CD4-positive, alpha-beta T cell (primary cell): ENCODE results near the gene CEP43. TPM values are rescaled to one million over a fixed set of nuclear protein-coding genes. Genes with fewer than 3 reads are reported as not detected.

ENCODE experiments used
- ATAC-seq: fragments of 200-7000 bp; cut with Tn5 transposase; one replicate; pipeline ENCODE4 v1.10.0; 2022; ENCODE audit warnings: mild to moderate bottlenecking; ENCODE audit not compliant: poor library complexity
- CTCF ChIA-PET: fragments of 350-600 bp; sonication (Branson Sonifier 250); formaldehyde crosslinking; loops from one replicate; lab custom pipeline; 2021; ENCODE audit warnings: antibody characterized with exemption, inconsistent platforms; lab: Charles Lee
- POLR2A ChIA-PET: fragments of 350-600 bp; sonication (Branson Sonifier 250); formaldehyde crosslinking; loops from one replicate; lab custom pipeline; 2021; ENCODE audit warnings: antibody characterized with exemption, inconsistent platforms; lab: Charles Lee
- DNase-seq, 14 experiments: peaks; one replicate each; pipeline ENCODE4 v3.0.0-alpha.2; 2013 to 2020; ENCODE audit warnings: mixed read lengths in 2 of 14
- H3K27ac ChIP-seq, 2 donors: one replicate each; pipeline versions ENCODE4 v1.5.1 to v1.7.0; 2013; ENCODE audit warnings: low read length in 2 of 2, low read depth in 1 of 2, mild to moderate bottlenecking in 1 of 2
- H3K27me3 ChIP-seq, 2 experiments: 1 replicate in 1 of 2; 2 replicates in 1 of 2; pipeline versions ENCODE4 v1.6.1 to v1.7.0; 2013; ENCODE audit warnings: low read length in 2 of 2, control low read depth in 1 of 2, mild to moderate bottlenecking in 1 of 2, moderate library complexity in 1 of 2; ENCODE audit not compliant: insufficient read depth in 2 of 2, control insufficient read depth in 1 of 2
- H3K36me3 ChIP-seq: one replicate; pipeline ENCODE4 v1.6.1; 2013; ENCODE audit warnings: low read length, control low read depth; ENCODE audit not compliant: insufficient read depth
- H3K4me1 ChIP-seq: one replicate; pipeline ENCODE4 v1.6.1; 2013; ENCODE audit warnings: low read length, control low read depth; ENCODE audit not compliant: insufficient read depth
- H3K4me3 ChIP-seq: one replicate; pipeline ENCODE4 v1.5.1; 2013; ENCODE audit warnings: mild to moderate bottlenecking, low read length, moderate library complexity
- H3K9me3 ChIP-seq, 2 experiments: 1 replicate in 1 of 2; 2 replicates in 1 of 2; pipeline versions ENCODE4 v1.6.1 to v1.7.0; 2013; ENCODE audit warnings: low read length in 2 of 2, mild to moderate bottlenecking in 2 of 2, control low read depth in 1 of 2, moderate library complexity in 1 of 2; ENCODE audit not compliant: control insufficient read depth in 1 of 2, insufficient read depth in 1 of 2
- H3K27ac Mint-ChIP-seq: one replicate; pipeline ENCODE4 v1.8.0; 2020; ENCODE audit warnings: mixed read lengths
- H3K27me3 Mint-ChIP-seq: one replicate; pipeline ENCODE4 v1.8.0; 2021; ENCODE audit warnings: mixed read lengths
- H3K36me3 Mint-ChIP-seq: one replicate; pipeline ENCODE4 v1.8.0; 2021; ENCODE audit warnings: low read depth, mixed read lengths
- H3K4me1 Mint-ChIP-seq: one replicate; pipeline ENCODE4 v1.8.0; 2021; ENCODE audit warnings: low read depth, mixed read lengths
- H3K4me3 Mint-ChIP-seq: one replicate; pipeline ENCODE4 v1.8.0; 2020; ENCODE audit warnings: mild to moderate bottlenecking, mixed read lengths
- H3K9me3 Mint-ChIP-seq: one replicate; pipeline ENCODE4 v1.8.0; 2020; ENCODE audit warnings: mixed read lengths
- intact Hi-C, 2 experiments: fragments of 100-400 bp; cut with DNase I in 1 of 2; cut with micrococcal nuclease in 1 of 2; formaldehyde crosslinking; loops; one replicate each; pipeline versions ENCODE4 v1.15.1 to v1.9.0; 2023 to 2025; cut with DNase I, micrococcal nuclease
- total RNA-seq, 174 experiments: library from RNA in 2 of 174; stranded (reverse) in 2 of 174; gene quantifications; one replicate each; pipeline ENCODE4 v1.2.3 and lab custom pipeline; 2021 to 2026
- TF ChIP-seq, protein P1 (sequence below): fragments of 200-600 bp; IDR thresholded peaks from one replicate; pipeline ENCODE4 v1.8.0; 2022; ENCODE audit warnings: antibody characterized with exemption, mild to moderate bottlenecking

The CEP43 gene
- total RNA-seq, 2 experiments from 2014 or later: 12.5 to 13.5 TPM

DNA sequence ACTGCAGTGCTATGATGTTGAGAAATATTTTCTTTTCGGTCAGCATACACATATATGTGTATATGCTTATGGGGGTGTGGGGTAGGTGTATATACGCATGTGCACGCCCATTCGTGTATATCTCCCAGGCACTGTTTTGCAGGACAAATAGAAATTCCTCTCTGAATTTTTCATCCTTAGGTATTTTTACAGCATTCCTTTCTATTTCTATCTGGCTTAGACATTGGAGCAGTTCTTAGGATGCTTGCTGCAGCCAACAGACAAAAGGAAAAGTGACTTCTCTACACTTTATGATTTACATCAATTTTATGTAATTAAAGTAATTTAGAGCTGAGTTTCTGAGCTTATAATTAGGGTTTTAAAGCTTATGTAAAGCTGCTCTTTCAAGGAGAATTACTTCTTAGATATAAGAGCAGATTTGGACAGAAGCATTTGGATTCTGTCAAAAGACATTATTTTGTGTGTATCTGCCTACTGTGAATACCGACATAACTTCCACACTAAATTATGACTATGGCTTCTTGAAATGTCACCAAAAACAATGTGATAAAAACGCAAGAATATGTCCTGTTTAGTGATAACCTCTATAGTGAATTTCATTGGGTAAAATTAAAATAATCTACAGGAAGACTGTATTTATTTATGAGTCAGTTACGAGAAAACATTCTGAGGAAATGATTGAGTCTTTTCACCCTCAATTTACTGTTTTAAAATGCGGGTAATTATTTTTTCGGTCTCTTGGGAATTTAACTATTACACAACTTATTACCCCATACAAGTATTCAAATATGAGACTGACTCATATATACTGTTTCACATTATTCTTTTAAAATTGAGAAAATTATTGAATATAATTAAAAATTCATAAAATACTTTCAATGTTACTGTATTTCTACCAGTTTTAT is 21.3 kb upstream of the CEP43 start:
- H3K4me1 Mint-ChIP-seq: no peaks in the 10 kb centered on the region
- Histone ChIP-seq H3K4me3 (no peak overlapping the region), H3K9me3 (no peaks in the 10 kb centered on the region), H3K27ac (no peak overlapping the region), H3K36me3 (no peaks in the 10 kb centered on the region), H3K4me1 (no peaks in the 10 kb centered on the region), H3K27me3 (no peaks in the 10 kb centered on the region)
- DNase-seq (no peak), ATAC-seq (no peak)
- ChIA-PET CTCF (no interaction called here), POLR2A (no interaction called here)
- TF ChIP-seq, protein P1, sequence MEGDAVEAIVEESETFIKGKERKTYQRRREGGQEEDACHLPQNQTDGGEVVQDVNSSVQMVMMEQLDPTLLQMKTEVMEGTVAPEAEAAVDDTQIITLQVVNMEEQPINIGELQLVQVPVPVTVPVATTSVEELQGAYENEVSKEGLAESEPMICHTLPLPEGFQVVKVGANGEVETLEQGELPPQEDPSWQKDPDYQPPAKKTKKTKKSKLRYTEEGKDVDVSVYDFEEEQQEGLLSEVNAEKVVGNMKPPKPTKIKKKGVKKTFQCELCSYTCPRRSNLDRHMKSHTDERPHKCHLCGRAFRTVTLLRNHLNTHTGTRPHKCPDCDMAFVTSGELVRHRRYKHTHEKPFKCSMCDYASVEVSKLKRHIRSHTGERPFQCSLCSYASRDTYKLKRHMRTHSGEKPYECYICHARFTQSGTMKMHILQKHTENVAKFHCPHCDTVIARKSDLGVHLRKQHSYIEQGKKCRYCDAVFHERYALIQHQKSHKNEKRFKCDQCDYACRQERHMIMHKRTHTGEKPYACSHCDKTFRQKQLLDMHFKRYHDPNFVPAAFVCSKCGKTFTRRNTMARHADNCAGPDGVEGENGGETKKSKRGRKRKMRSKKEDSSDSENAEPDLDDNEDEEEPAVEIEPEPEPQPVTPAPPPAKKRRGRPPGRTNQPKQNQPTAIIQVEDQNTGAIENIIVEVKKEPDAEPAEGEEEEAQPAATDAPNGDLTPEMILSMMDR: no peak
- H3K27ac Mint-ChIP-seq: no peak overlapping the region
- peaks cover 10% of the 10 kb centered on the region for H3K36me3 Mint-ChIP-seq
- no peak overlapping the region for H3K4me3 Mint-ChIP-seq
- no peaks in the 10 kb centered on the region for H3K9me3 Mint-ChIP-seq
- H3K27me3 Mint-ChIP-seq: no peaks in the 10 kb centered on the region
- intact Hi-C loops: no loop called here

DNA sequence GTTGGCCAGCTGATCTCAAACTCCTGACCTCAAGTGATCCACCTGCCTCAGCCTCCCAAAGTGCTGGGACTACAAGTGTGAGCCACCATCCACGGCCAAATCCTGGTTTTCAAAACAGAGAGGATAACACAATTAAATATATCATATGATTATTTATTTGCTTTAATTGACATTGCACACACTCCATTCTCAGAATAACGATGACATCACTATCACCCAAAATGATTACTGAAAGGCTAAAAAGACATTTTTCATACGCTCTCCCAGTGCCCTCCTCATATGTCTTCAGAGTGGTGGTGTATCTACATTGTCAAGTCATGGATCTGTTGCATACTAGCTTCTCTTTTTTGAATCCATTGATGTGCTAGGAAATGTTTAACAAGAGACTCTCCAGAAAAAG is 18.5 kb upstream of the CEP43 start:
- ChIA-PET POLR2A (interaction anchor here (0.6 to 0.7 kb wide), 2 partner anchors 24 to 160 kb away, joined by 3 read pairs; partner anchors contain the start of gene RNASET2), CTCF (no interaction called here)

DNA sequence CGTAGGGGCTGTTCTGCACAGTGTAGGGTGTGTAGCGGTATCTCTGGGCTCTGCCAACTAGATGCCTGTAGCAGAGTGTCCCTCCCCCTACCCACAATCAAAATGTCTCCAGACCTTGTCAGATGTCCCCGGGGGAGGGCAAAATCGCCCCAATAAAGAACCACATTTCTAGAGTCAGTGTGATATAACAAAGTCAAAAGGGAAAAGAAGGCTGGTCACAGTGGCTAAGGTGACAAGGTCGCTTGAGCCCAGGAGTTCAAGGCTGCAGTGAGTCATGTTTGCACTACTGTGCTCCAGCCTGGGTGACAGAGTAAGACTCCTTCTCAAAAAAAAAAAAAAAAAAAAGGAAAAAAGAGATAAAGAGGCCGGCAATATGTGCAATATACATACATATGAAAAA is 11.7 kb upstream of the CEP43 start:
- Histone ChIP-seq H3K4me1 (peaks cover 5% of the 10 kb centered on the region), H3K27ac (no peak overlapping the region), H3K36me3 (no peaks in the 10 kb centered on the region), H3K4me3 (no peak overlapping the region), H3K27me3 (no peaks in the 10 kb centered on the region), H3K9me3 (no peaks in the 10 kb centered on the region)
- peaks cover 21% of the 10 kb centered on the region for H3K4me1 Mint-ChIP-seq
- H3K36me3 Mint-ChIP-seq: peaks cover 12% of the 10 kb centered on the region
- DNase-seq (no peak), ATAC-seq (no peak)
- ChIA-PET POLR2A (interaction anchor here (2.5 to 3.8 kb wide), 3 partner anchors 28 to 37 kb away, joined by 10 to 20 read pairs (median 14); partner anchors contain the start of gene RNASET2), CTCF (interaction anchor here (1.0 to 4.0 kb wide), 4 partner anchors 35 to 212 kb away, joined by 4 to 50 read pairs (median 11); partner anchors contain the start of gene RNASET2)
- no peak overlapping the region for H3K27ac Mint-ChIP-seq
- H3K27me3 Mint-ChIP-seq: no peaks in the 10 kb centered on the region
- intact Hi-C loops: loop anchor here in 1 of 2 experiments (5.0 kb wide), 1 partner anchor 35 kb away; no protein-coding TSS in a partner anchor
- H3K9me3 Mint-ChIP-seq: no peaks in the 10 kb centered on the region
- H3K4me3 Mint-ChIP-seq: no peak overlapping the region
- TF ChIP-seq, protein P1: no peak

More for the DNA sequence above, 18.5 kb upstream of the CEP43 start:
- no peaks in the 10 kb centered on the region for H3K27me3 ChIP-seq
- DNase-seq: no peak
- H3K27me3 Mint-ChIP-seq: no peaks in the 10 kb centered on the region
- no peak overlapping the region for H3K27ac Mint-ChIP-seq
- H3K36me3 ChIP-seq: no peaks in the 10 kb centered on the region
- no peaks in the 10 kb centered on the region for H3K4me1 Mint-ChIP-seq
- H3K9me3 Mint-ChIP-seq: no peaks in the 10 kb centered on the region
- no peaks in the 10 kb centered on the region for H3K9me3 ChIP-seq
- H3K4me3 ChIP-seq: no peak overlapping the region
- peaks cover 18% of the 10 kb centered on the region for H3K36me3 Mint-ChIP-seq
- H3K4me3 Mint-ChIP-seq: no peak overlapping the region
- intact Hi-C loops: no loop called here
- H3K27ac ChIP-seq: no peak overlapping the region
- TF ChIP-seq, protein P1: no peak
- ATAC-seq: no peak
- no peaks in the 10 kb centered on the region for H3K4me1 ChIP-seq
